D721Med (cell line): ENCODE measurements around the gene LPCAT1.

Experiments
- DNase-seq: peaks from one replicate; pipeline ENCODE4 v3.0.0; 2011; ENCODE audit warnings: low spot score; ENCODE audit not compliant: insufficient read length
- FAIRE-seq: peaks from 2 replicates; lab custom pipeline; 2011; peaks lifted over from hg19 to GRCh38; lab: Jason Lieb, UNC
- TF ChIP-seq, protein P1 (sequence below): IDR thresholded peaks from 2 replicates; pipeline ENCODE4 v1.5.1; 2012; ENCODE audit warnings: mild to moderate bottlenecking, control low read depth; ENCODE audit not compliant: insufficient read depth; ENCODE audit errors: missing control alignments

Gene LPCAT1

DNA sequence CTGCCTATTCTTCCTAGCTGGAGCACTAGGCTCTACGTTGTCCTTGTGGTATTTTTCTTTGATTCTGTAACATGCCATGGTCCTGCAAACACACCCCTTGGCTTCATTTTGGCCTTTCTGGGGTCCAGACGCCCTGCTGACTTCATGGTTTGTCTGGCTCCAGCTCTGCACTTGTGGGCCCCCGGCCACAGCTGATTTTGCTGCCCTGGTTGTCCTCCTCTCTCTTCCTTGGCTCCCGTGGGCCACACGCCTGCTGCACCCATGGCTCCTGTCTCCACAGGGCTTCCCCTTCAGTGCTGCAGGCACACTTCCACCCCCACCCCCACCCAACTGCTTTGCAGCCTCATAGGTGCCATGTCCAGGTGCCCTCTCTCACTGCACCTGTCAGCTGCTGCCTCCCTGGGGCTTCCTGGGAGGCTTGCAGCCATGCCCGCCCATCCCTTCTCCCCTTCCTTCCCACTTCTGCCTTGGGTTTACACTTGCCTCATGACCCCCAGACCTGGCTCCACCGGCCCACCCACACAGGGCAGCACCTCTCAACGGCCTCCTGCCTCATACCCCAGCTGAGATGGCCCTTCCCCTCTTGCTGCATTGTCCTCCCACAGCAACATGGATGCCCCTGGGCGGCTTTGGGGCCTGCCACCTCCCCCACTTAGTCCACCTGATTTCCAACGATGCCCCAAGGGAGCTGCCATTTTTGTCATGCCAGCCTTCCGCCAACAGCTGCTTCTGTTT is 104.1 kb downstream of the LPCAT1 start:
- DNase-seq (no peak), FAIRE-seq (no peak)
- TF ChIP-seq, protein P1, sequence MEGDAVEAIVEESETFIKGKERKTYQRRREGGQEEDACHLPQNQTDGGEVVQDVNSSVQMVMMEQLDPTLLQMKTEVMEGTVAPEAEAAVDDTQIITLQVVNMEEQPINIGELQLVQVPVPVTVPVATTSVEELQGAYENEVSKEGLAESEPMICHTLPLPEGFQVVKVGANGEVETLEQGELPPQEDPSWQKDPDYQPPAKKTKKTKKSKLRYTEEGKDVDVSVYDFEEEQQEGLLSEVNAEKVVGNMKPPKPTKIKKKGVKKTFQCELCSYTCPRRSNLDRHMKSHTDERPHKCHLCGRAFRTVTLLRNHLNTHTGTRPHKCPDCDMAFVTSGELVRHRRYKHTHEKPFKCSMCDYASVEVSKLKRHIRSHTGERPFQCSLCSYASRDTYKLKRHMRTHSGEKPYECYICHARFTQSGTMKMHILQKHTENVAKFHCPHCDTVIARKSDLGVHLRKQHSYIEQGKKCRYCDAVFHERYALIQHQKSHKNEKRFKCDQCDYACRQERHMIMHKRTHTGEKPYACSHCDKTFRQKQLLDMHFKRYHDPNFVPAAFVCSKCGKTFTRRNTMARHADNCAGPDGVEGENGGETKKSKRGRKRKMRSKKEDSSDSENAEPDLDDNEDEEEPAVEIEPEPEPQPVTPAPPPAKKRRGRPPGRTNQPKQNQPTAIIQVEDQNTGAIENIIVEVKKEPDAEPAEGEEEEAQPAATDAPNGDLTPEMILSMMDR = no peak

DNA sequence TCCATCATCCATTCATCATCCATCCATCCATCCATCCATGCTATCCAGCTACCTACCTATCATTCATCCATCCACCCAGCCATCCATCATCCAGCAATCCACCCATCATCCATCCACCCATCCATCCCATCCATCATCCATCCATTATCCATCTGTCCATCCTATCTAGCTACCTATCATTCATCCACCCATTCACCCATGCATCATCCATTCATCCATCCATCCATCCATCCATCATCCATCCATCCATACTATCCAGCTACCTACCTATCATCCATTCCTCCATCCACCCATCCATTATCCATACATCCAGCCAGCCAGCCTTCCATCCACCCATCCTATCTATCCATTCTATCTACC is 104.9 kb downstream of the LPCAT1 start:
- FAIRE-seq (no peak), DNase-seq (no peak)
- TF ChIP-seq, protein P1 = no peak

DNA sequence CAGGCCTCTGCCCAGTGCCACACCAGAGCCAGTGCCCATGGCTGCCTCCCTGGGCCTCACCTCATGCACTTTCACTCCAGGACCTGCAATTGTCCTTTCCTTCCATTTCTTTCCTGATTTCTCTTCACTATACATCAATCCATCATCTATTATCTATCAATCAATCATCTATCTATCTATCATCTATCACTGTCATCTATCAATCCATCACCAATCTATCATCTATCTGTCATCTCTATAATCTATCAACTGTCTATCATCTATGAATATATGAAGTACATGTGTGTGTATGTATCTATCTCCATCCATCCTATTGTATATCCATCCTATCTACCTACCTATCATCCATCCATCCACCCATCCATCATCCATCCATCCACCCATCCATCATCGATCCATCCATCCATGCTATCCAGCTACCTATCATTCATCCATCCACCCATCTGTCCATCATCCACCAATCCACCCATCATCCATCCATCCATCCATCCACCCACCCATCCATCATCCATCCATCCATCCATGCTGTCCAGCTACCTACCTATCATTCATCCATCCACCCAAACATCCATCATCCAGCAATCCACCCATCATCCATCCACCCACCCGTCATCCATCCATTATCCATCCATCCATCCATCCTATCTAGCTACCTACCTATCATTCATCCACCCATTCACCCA is 105.4 kb downstream of the LPCAT1 start:
- TF ChIP-seq, protein P1 = no peak
- DNase-seq (no peak), FAIRE-seq (no peak)

DNA sequence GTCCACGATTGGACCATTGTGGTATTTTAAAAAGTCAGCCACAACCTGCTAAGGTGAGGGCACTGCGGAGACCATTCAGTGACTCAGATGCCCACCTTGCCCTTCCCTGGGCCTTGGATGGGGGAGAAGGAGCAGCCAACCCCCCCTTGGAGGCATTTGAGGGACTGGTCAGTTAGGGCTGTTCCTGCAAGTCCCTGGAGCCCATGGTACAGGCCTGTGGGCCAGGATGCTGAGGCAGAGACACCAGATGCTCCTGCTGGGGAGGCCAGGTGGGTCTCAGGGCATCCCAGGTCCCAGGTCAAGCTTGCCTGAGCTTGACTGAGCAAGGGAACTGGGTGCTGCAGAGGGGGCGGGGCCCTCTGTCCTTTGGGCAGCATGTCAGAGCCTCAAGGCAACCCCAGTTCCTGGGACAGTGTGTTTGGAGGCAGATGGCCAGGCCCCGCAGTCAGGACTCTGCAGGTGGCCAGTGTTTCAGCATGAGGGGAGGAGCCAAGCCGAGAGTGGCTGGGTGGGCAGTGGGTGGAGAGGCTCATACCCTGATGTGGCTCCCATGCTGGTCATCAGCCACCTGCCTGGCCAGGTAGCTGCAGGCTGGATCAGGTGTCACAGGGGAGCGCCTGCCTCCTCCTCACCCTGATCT is 106.1 kb downstream of the LPCAT1 start:
- FAIRE-seq = no peak
- TF ChIP-seq, protein P1 = no peak
- DNase-seq = no peak

DNA sequence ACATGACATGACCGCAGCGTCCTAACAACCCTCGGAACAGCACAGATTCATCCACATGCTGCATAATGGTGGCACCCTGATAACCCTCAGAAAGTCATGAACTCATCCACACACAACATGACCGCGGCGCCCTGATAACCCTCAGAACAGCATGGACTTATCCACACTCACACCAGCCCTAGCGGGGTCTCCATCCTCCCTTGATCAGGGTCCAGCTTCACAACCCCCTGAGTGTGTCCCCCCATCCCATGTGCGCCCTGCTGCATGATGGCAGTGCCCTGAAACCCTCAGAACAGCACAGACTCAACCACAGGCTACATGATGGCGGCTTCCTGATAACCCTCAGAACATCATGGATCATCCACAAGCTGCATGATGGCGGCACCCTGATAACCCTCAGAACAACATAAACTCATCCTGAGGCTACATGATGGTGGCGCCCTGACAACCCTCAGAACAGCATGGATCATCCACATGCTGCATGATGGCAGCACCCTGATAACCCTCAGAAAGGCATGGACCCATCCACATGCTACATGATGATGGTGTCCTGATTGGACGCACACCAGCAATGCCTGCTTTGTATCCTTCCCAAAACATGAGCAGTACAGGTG is 106.8 kb downstream of the LPCAT1 start:
- TF ChIP-seq, protein P1 = no peak
- DNase-seq (no peak), FAIRE-seq (no peak)

DNA sequence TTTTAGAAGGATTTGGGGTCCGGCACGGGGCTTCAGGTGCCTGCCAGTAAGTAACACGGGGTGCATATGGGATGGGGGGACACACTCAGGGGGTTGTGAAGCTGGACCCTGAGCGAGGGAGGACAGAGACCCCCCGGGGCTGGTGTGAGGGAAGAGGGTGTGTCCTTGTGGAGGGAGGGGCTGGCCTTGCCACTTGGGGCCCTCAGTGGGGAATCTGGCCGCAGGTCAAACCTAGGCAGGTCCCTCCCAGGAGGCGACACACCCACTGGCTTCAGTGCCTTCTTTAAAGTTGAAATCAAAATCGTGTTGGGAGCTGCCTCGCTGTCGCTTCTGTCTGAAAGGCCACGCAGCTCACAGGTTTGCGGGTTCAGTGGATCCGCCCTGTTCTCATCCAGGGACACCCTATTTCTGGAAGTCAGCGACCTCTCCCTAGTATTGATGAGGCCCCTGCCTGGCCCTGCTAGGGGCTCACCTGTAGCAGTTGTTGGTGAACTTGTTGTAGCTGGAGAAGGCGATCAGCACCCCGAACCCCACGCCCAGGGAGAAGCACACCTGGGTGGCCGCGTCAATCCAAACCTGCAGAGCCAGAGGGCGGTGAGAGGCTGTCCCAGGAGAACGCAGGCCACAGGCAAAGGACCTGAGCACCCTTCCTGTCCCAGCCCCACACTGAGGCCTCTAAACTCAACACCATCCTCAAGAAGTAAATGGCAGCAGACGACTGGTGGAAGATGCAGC is 108.0 kb downstream of the LPCAT1 start:
- FAIRE-seq = no peak

More for the DNA sequence above, 108.0 kb downstream of the LPCAT1 start:
- TF ChIP-seq, protein P1 = no peak
- no peak for DNase-seq
